VCaP (cell line): Measurements from ENCODE around the gene KMT2B.
"Not testable (repeated sequence)": the region's sequence is repeated elsewhere in the genome, so short reads cannot be mapped to it uniquely, and the experiment has no call there.

Experiments
- H3K27ac ChIP-seq: fragments of 450-650 bp; 2 replicates; pipeline ENCODE4 v1.5.1; 2017
- CTCF ChIP-seq: fragments of 450-650 bp; conservative IDR thresholded peaks from 2 replicates; pipeline ENCODE4 v1.5.1; 2017; ENCODE audit warnings: mild to moderate bottlenecking, moderate library complexity

KMT2B gene

GRCh38 chr19:35764432-35765315, 46.9 kb downstream of the KMT2B start:
- no peak for TF ChIP-seq CTCF
- no peak overlapping the region for H3K27ac ChIP-seq

- no peak overlapping the region for H3K27ac ChIP-seq
- TF ChIP-seq CTCF = no peak
Measured at GRCh38 chr19:35766571-35767104, 48.8 kb downstream of the KMT2B start.

GRCh38 chr19:35767288-35768081, 49.7 kb downstream of the KMT2B start:
- no peak for TF ChIP-seq CTCF
- H3K27ac ChIP-seq = no peak overlapping the region

GRCh38 chr19:35768082-35768421, 50.2 kb downstream of the KMT2B start:
- TF ChIP-seq CTCF = no peak
- no peak overlapping the region for H3K27ac ChIP-seq

- not testable (repeated sequence) for H3K27ac ChIP-seq
Measured at GRCh38 chr19:35772362-35772761, 54.6 kb downstream of the KMT2B start.

- no peak overlapping the region for H3K27ac ChIP-seq
- TF ChIP-seq CTCF = no peak
Measured at GRCh38 chr19:35773020-35773806, 55.4 kb downstream of the KMT2B start.

GRCh38 chr19:35774274-35775045, 56.7 kb downstream of the KMT2B start:
- H3K27ac ChIP-seq = no peak overlapping the region; the same call in 1 of the 2 replicates
- no peak for TF ChIP-seq CTCF
